GM12874 (cell line): ENCODE results near the gene KCNIP4.

Source experiments
- TF ChIP-seq, protein P1 (sequence below): IDR thresholded peaks from 2 replicates; pipeline ENCODE4 v1.5.1; 2011; ENCODE audit warnings: low read depth, mild to moderate bottlenecking, control low read depth, low read length, moderate library complexity; ENCODE audit not compliant: insufficient read depth

Gene KCNIP4

DNA sequence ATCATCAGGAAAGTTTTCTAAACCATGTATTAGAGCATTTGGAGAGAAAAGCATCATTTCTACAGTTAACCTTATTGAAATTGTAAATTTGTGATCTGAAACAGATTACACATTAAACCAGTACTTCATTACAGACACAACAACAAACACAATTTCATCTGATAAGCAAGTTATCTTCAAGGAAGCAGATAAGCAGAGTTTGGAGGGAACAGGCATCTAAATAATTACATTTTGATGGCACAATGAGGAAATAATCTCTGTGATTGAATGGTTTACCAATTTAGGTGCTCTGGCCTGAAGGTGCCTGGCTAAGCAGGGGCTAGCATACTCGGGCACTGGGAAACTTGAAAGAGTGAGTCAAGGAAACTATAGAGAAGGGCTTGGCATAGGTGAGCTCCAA lies 628.5 kb downstream of the KCNIP4 start:
- TF ChIP-seq, protein P1, sequence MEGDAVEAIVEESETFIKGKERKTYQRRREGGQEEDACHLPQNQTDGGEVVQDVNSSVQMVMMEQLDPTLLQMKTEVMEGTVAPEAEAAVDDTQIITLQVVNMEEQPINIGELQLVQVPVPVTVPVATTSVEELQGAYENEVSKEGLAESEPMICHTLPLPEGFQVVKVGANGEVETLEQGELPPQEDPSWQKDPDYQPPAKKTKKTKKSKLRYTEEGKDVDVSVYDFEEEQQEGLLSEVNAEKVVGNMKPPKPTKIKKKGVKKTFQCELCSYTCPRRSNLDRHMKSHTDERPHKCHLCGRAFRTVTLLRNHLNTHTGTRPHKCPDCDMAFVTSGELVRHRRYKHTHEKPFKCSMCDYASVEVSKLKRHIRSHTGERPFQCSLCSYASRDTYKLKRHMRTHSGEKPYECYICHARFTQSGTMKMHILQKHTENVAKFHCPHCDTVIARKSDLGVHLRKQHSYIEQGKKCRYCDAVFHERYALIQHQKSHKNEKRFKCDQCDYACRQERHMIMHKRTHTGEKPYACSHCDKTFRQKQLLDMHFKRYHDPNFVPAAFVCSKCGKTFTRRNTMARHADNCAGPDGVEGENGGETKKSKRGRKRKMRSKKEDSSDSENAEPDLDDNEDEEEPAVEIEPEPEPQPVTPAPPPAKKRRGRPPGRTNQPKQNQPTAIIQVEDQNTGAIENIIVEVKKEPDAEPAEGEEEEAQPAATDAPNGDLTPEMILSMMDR, result no peak

DNA sequence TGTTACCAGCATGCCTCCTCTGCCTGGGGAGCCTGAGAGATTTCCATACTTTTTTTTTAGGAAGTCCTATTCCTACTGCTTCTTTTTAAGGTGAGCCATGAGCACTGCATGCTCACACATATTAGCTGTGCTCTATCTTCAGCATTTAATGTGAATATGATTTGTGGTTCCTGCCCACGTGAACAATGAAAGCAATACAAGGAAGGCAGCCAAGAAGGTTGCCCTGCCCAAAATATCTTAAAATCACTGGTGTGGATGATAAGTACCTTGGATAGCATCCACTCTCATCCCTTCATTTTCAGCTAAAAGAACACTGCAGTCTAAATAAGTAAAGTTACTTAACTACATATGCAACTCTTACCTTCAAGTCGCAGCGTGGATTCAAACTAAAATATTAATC lies 640.9 kb downstream of the KCNIP4 start:
- TF ChIP-seq, protein P1, result no peak

DNA sequence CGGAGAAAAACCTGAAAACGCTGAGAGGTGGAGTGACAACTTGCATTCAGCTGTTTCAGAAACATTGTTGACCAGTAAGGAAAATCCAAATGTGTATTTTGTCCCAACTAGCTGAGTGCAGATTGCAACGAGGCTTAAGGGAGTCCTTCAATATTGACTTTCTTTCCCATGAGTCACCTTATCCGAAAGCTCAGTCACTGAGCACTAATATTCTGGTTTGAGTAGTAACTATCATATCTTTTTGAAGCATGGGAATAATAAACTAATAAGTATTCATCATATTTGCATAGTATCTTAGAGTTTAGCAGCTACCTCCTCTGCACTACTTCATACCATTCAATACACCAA lies 644.1 kb downstream of the KCNIP4 start:
- TF ChIP-seq, protein P1, result no peak

DNA sequence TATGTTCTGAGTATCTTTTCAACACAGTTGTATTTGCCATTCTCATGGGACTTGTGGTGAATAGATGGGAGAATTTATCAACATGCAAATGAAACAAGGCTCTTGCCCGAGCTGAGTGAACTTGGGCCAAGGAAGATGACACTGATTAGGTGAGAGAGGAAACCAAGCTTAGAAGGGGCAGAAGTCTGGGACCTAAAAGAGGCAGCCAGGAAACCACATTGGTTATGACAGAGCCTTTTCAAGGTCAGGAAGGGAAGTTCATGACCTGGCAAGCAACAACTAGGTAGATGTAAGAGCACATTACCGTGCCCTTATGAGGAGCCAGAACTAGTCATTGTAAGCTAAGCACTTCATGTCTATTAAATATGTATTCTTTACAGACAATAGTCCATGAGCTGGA lies 658.0 kb downstream of the KCNIP4 start:
- TF ChIP-seq, protein P1, result no peak

DNA sequence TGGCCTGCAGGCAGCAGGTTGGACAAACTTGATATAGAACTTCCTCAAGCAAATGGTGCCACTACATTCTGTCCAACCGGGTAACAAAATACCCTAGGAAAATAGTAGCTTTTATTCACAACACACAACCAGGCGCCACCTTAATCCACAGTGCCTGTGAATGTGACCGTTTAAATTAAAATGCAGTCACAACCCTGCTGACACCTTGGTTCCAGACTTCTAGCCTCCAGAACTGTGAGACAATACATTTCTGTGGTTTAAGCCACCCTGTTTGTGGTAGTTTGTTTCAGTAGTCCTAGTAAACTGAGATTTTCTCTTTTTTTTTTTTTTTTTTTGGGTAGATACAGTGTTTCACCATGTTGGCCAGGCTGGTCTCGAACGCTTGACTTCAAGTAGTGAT lies 672.5 kb downstream of the KCNIP4 start:
- TF ChIP-seq, protein P1, result no peak

DNA sequence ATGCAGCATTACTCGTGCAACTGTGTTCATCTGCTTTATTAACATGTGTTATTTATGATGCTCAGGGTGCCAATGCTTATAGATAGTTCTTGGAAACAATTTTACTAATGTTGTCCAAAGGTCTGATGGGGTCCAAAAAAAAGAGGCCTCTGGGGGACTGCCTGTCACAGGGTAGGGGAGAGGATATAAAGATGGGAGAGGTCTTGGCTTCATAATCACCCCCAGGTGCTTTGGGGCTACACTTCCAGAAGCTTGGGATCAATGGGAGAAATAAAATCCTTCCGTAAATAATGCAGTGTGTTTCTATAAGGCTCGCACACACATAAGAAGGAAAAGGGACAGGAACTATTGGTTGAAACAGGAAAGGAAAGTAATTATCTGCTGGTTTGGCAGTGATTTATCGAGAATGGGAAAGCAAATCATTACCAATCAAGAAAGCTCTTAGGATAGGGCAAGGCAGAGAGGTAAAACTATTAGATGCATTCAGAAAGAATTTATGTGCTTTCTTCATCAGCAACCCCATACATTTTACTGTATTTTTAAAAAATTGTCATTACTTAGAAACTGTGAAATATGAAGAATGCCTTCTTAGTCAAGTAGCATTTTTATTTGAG lies 677.0 kb downstream of the KCNIP4 start:
- TF ChIP-seq, protein P1, result no peak

DNA sequence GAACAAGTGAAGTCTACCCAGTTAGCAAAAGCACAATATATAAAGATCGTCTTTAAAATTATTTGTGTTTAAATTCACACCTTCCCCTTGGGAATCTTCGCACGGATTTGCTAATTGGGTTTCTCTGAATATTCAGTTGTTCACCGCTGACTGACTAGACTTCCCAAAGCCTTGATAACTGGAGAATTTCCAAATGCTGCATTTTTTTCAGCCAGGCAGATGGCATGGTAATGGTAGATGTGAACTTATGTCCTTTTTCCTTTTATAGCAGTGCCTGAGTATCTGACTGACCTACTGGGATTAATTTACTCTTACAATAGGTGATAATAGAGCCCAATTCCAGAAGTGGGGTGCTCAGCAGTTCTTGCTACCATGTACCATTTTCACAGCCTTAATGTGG lies 700.2 kb downstream of the KCNIP4 start:
- TF ChIP-seq, protein P1, result no peak
